ENCODE results near the gene ADGRL1. TPM values are rescaled to one million over a fixed set of nuclear protein-coding genes. Genes with fewer than 3 reads are reported as not detected.

Gene ADGRL1
- total RNA-seq, 2 experiments from 2014 or later: 12.5 to 14.0 TPM

DNA sequence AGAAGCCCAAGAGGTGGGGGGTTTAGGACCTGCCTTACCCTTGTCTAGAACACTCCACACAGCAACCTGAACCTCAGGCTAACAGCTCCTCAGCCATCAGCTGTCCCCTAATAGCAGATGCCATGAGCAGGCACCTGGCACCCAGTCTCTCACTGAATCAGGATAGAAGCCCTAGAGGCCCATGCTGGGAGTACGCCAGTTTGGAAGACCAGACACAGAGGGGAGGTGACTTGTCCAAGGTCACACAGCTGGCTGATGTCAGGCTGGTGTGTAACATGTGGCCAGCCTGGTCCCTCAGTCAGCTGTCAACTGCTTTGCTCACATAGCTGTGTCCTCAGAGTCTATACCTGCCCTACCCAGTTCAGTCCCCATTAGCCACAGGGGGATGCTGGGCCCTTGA is 102.7 kb downstream of the ADGRL1 start:
- peaks cover 3% of the 10 kb centered on the region for H3K4me1 Mint-ChIP-seq
- POLR2A ChIA-PET: no interaction called here
- no peak overlapping the region for H3K27ac Mint-ChIP-seq
- CTCF ChIA-PET: interaction anchor here (1.4 to 3.4 kb wide), 3 partner anchors 11 to 34 kb away, joined by 4 to 11 read pairs (median 6); partner anchors contain the start of gene ASF1B
- H3K36me3 Mint-ChIP-seq (ENCODE audit: low read depth): peaks cover 11% of the 10 kb centered on the region
- no peaks in the 10 kb centered on the region for H3K27me3 Mint-ChIP-seq
- no peaks in the 10 kb centered on the region for H3K9me3 Mint-ChIP-seq
- H3K4me3 Mint-ChIP-seq: no peak overlapping the region
- no peak for DNase-seq

DNA sequence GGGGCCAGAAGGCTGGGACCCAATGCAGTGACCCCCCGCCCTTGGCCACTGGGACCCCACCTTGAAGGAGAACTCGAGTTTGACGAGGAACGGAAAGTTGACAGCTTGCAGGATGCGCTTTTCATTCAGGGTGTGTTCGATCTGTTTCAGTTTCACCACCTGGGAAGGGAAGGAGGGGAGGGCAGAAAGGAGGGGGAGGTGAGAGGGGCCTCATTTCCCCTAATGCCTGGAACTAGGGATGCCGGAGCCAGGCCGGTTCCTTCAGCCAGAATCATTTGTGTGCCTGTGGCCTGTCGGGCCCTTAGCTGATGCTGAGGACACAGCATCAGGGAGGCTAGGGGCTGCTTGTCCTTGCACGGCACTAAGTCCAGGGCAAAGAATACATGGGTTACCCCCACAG is 103.2 kb downstream of the ADGRL1 start:
- POLR2A ChIA-PET: no interaction called here
- CTCF ChIA-PET: interaction anchor here (1.4 to 3.4 kb wide), 3 partner anchors 12 to 34 kb away, joined by 4 to 11 read pairs (median 6); partner anchors contain the start of gene ASF1B
- H3K27ac Mint-ChIP-seq: no peak overlapping the region
- no peaks in the 10 kb centered on the region for H3K9me3 Mint-ChIP-seq
- H3K4me1 Mint-ChIP-seq: peaks cover 3% of the 10 kb centered on the region
- H3K4me3 Mint-ChIP-seq: no peak overlapping the region
- H3K27me3 Mint-ChIP-seq: no peaks in the 10 kb centered on the region
- DNase-seq: no peak
- H3K36me3 Mint-ChIP-seq (ENCODE audit: low read depth): peaks cover 12% of the 10 kb centered on the region

DNA sequence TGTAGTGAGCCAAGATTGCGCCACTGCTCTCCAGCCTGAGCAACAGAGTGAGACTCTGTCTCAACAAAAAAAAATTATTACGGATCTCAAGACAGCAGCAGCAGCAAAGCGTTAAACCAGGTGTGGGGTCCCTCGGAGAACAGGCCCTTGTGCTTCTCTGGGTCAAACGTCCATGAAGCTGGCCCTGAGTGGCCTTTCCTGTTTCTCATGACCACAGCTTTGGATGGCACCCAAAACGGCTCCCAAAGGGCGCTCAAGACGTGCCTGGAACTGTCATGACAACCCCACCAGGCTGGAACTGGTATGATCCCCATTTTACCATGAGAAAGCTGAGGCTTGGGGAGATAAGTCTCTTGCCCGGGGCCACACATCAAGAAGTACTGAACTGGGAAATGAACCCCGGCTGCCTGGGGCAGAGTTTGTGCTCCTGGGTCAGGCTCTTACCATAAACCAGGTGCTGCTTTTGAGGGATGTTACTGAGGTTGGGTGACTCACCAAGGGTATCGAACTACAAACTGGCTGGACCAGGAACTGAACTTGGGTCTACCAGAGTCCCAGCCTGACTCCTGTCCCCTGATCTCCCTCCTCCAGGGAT is 103.8 kb downstream of the ADGRL1 start:
- Mint-ChIP-seq H3K4me1 (peaks cover 3% of the 10 kb centered on the region), H3K27me3 (no peaks in the 10 kb centered on the region), H3K36me3 (ENCODE audit: low read depth) (peaks cover 15% of the 10 kb centered on the region), H3K27ac (no peak overlapping the region), H3K4me3 (no peak overlapping the region), H3K9me3 (no peaks in the 10 kb centered on the region)
- ChIA-PET CTCF (interaction anchor here (1.1 to 3.4 kb wide), 4 partner anchors 12 to 221 kb away, joined by 3 to 11 read pairs (median 4); partner anchors contain the start of gene ASF1B), POLR2A (no interaction called here)
- no peak for DNase-seq

DNA sequence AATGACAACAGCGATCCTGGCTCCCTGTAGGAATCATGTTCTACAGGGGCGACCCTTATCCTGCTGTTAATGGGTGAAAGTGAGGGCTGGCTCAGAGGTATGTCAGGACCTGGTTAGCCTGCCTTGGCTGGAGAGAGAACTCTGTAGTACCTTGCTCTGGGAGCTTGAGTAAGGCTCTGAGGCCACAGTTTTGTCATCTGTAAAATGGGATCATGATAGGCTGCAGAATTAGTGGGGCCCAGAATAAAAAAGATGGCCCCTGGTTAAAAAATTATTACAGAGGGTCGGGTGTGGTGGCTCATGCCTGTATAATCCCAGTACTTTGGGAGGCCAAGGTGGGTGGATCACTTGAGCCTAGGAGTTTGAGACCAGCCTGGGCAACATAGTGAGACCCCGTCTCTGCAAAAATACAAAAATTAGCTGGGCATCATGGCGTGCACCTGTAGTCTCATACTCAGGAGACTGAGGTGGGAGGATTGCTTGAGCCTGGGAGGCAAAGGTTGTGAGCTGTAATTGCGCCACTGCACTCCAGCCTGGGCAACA is 104.9 kb downstream of the ADGRL1 start:
- Mint-ChIP-seq H3K4me3 (no peak overlapping the region), H3K4me1 (peaks cover 3% of the 10 kb centered on the region), H3K27me3 (no peaks in the 10 kb centered on the region), H3K9me3 (no peaks in the 10 kb centered on the region), H3K27ac (no peak overlapping the region), H3K36me3 (ENCODE audit: low read depth) (peaks cover 22% of the 10 kb centered on the region)
- ChIA-PET POLR2A (no interaction called here), CTCF (interaction anchor here (1.5 to 3.4 kb wide), 2 partner anchors 36 to 220 kb away, joined by 3 to 11 read pairs; partner anchors contain the start of gene ASF1B)
- no peak for DNase-seq

Other genes starting within 250 kb of the ADGRL1 start
- gene RFX1, start 199.8 kb downstream of the ADGRL1 start, total RNA-seq: 10 to 100 TPM; 19.1 to 19.9 TPM
- not detected for gene RLN3, start 178.0 kb downstream of the ADGRL1 start, total RNA-seq
- 10 to 100 TPM; 66.5 to 70.3 TPM for gene IL27RA, start 174.4 kb downstream of the ADGRL1 start, total RNA-seq
- not detected for gene PALM3, start 144.1 kb downstream of the ADGRL1 start, total RNA-seq
- under 1 TPM; 0.67 to 0.69 TPM for gene MISP3, start 133.4 kb downstream of the ADGRL1 start, total RNA-seq
- gene C19orf67, start 120.4 kb downstream of the ADGRL1 start, total RNA-seq: not detected
- gene SAMD1, start 115.4 kb downstream of the ADGRL1 start, total RNA-seq: 10 to 100 TPM; 80.7 to 84.5 TPM
- 10 to 100 TPM; 50.6 to 56.8 TPM for gene PRKACA, start 88.4 kb downstream of the ADGRL1 start, total RNA-seq
- 100 to 1,000 TPM; 119 to 131 TPM for gene ASF1B, start 69.6 kb downstream of the ADGRL1 start, total RNA-seq
- gene ADGRE5, start 175.3 kb upstream of the ADGRL1 start, total RNA-seq: 100 to 1,000 TPM; 304 to 310 TPM
- gene DDX39A, start 213.2 kb upstream of the ADGRL1 start, total RNA-seq: 100 to 1,000 TPM; 232 to 269 TPM
- gene PKN1, start 227.1 kb upstream of the ADGRL1 start, total RNA-seq: 100 to 1,000 TPM; 238 to 242 TPM

All from activated CD4-positive, alpha-beta T cell treated with anti-CD3 and anti-CD28 coated beads, Interleukin-2, amount 10 ng/mL, durations not matched to agents 7 days and 5 days (primary cell).